Measurements from ENCODE around the gene PTPRJ.

GRCh38 chr11:48040830-48041444 is 60.6 kb downstream of the PTPRJ start:
- no peak for TF ChIP-seq CTCF (optimal IDR thresholded peaks at IDR 0.05 in 1 of 3, IDR thresholded peaks at IDR 0.05 in 1 of 3, conservative IDR thresholded peaks at IDR 0.05 in 1 of 3; ENCODE audit: extremely low read depth in 1 of 3, insufficient read depth in 2 of 3, low read length in 3 of 3)
- TF ChIP-seq EZH2 (IDR thresholded peaks at IDR 0.05; ENCODE audit: low read length), result no peak
